HEK293 (cell line): Measurements from ENCODE around the gene PRKCD.

ENCODE experiments used
- CTCF ChIA-PET: fragments of 350-600 bp; formaldehyde crosslinking; extraction: SDS; loops from one replicate; lab custom pipeline; 2021; ENCODE audit warnings: antibody characterized with exemption; lab: Yijun Ruan, JAX
- POLR2A ChIA-PET: fragments of 300-600 bp; formaldehyde crosslinking; extraction: SDS; loops from one replicate; lab custom pipeline; 2020; ENCODE audit warnings: antibody characterized with exemption, inconsistent platforms; lab: Yijun Ruan, JAX
- H3K27ac ChIP-seq: fragments of 200-500 bp; sonication (Bioruptor generic); 2 replicates; pipeline ENCODE4 v1.5.1; 2014; ENCODE audit warnings: low read depth, low read length, control low read depth, inconsistent platforms; ENCODE audit errors: extremely low read depth
- H3K36me3 ChIP-seq, 2 experiments: fragments of 200-500 bp in 1 of 2; sonication (Bioruptor generic) in 1 of 2; 1 replicate in 1 of 2; 2 replicates in 1 of 2; pipeline ENCODE4 v1.5.1; 2014 to 2017; ENCODE audit warnings: inconsistent platforms in 2 of 2, low read length in 2 of 2; ENCODE audit not compliant: control insufficient read depth in 2 of 2, insufficient read depth in 1 of 2
- H3K4me1 ChIP-seq: fragments of 200-500 bp; sonication (Bioruptor generic); 2 replicates; pipeline ENCODE4 v1.5.1; 2014; ENCODE audit warnings: mild to moderate bottlenecking, low read length, inconsistent platforms; ENCODE audit not compliant: control insufficient read depth, insufficient read depth
- H3K4me3 ChIP-seq: 2 replicates; pipeline ENCODE4 v1.5.1; 2011; ENCODE audit warnings: low read depth, mild to moderate bottlenecking, control low read depth, low read length, moderate library complexity
- H3K9me3 ChIP-seq: fragments of 200-500 bp; sonication (Bioruptor generic); 2 replicates; pipeline ENCODE4 v1.5.1; 2014; ENCODE audit warnings: low read depth, low read length, inconsistent platforms; ENCODE audit not compliant: control insufficient read depth, insufficient read depth
- GFI1B ChIP-seq: fragments of 450-650 bp; formaldehyde crosslinking; IDR thresholded peaks from 2 replicates; pipeline ENCODE4 v1.5.1; 2016; ENCODE audit warnings: missing biosample characterization, missing genetic modification characterization
- GLIS2 ChIP-seq: fragments of 450-650 bp; formaldehyde crosslinking; IDR thresholded peaks from 2 replicates; pipeline ENCODE4 v1.5.1; 2016; ENCODE audit warnings: missing biosample characterization, missing genetic modification characterization
- KLF7 ChIP-seq: fragments of 450-650 bp; formaldehyde crosslinking; IDR thresholded peaks from 2 replicates; pipeline ENCODE4 v1.5.1; 2016; ENCODE audit warnings: missing biosample characterization, missing genetic modification characterization, borderline replicate concordance
- OVOL3 ChIP-seq: fragments of 450-650 bp; formaldehyde crosslinking; IDR thresholded peaks from 2 replicates; pipeline ENCODE4 v1.5.1; 2016; ENCODE audit warnings: missing biosample characterization, missing genetic modification characterization
- SCRT2 ChIP-seq: fragments of 450-650 bp; formaldehyde crosslinking; IDR thresholded peaks from 2 replicates; pipeline ENCODE4 v1.5.1; 2016; ENCODE audit warnings: missing biosample characterization, missing genetic modification characterization
- SP2 ChIP-seq: fragments of 450-650 bp; formaldehyde crosslinking; IDR thresholded peaks from 2 replicates; pipeline ENCODE4 v1.5.1; 2016; ENCODE audit warnings: missing biosample characterization, missing genetic modification characterization
- TCF7L2 ChIP-seq: IDR thresholded peaks from 2 replicates; pipeline ENCODE4 v1.6.1; 2011; ENCODE audit warnings: low read depth, mild to moderate bottlenecking, inconsistent platforms, low read length, moderate library complexity, borderline replicate concordance
- YY1 ChIP-seq: fragments of 450-650 bp; formaldehyde crosslinking; IDR thresholded peaks from 2 replicates; pipeline ENCODE4 v1.5.1; 2018; ENCODE audit warnings: missing biosample characterization, missing genetic modification characterization
- ZBTB48 ChIP-seq: fragments of 450-650 bp; formaldehyde crosslinking; IDR thresholded peaks from 2 replicates; pipeline ENCODE4 v1.5.1; 2016; ENCODE audit warnings: missing biosample characterization, missing genetic modification characterization
- ZEB2 ChIP-seq: fragments of 450-650 bp; formaldehyde crosslinking; IDR thresholded peaks from 2 replicates; pipeline ENCODE4 v1.5.1; 2016; ENCODE audit warnings: missing biosample characterization, missing genetic modification characterization
- ZNF114 ChIP-seq: fragments of 450-650 bp; formaldehyde crosslinking; IDR thresholded peaks from 2 replicates; pipeline ENCODE4 v1.5.0; 2017; ENCODE audit warnings: missing biosample characterization, missing genetic modification characterization
- ZNF174 ChIP-seq: fragments of 450-650 bp; formaldehyde crosslinking; IDR thresholded peaks from 2 replicates; pipeline ENCODE4 v1.5.0; 2017; ENCODE audit warnings: missing biosample characterization, mild to moderate bottlenecking, missing genetic modification characterization
- ZNF335 ChIP-seq: fragments of 450-650 bp; formaldehyde crosslinking; conservative IDR thresholded peaks from 2 replicates; pipeline ENCODE4 v1.5.1; 2016; ENCODE audit warnings: missing biosample characterization, missing genetic modification characterization
- ZNF366 ChIP-seq: fragments of 450-650 bp; formaldehyde crosslinking; conservative IDR thresholded peaks from 2 replicates; pipeline ENCODE4 v1.5.1; 2016; ENCODE audit warnings: missing biosample characterization, missing genetic modification characterization
- ZNF544 ChIP-seq: fragments of 450-650 bp; formaldehyde crosslinking; IDR thresholded peaks from 2 replicates; pipeline ENCODE4 v1.5.0; 2017; ENCODE audit warnings: missing biosample characterization, missing genetic modification characterization
- ZNF555 ChIP-seq: fragments of 450-650 bp; formaldehyde crosslinking; conservative IDR thresholded peaks from 2 replicates; pipeline ENCODE4 v1.5.1; 2017; ENCODE audit warnings: missing biosample characterization, mild to moderate bottlenecking, missing genetic modification characterization, inconsistent platforms
- ZNF707 ChIP-seq: fragments of 450-650 bp; formaldehyde crosslinking; IDR thresholded peaks from 2 replicates; pipeline ENCODE4 v1.5.1; 2016; ENCODE audit warnings: missing biosample characterization, missing genetic modification characterization
- ZNF785 ChIP-seq: fragments of 450-650 bp; formaldehyde crosslinking; IDR thresholded peaks from 2 replicates; pipeline ENCODE4 v1.5.1; 2016; ENCODE audit warnings: missing biosample characterization, missing genetic modification characterization
- ZNF791 ChIP-seq: fragments of 450-650 bp; formaldehyde crosslinking; IDR thresholded peaks from 2 replicates; pipeline ENCODE4 v1.5.1; 2016; ENCODE audit warnings: missing biosample characterization, missing genetic modification characterization
- ZSCAN16 ChIP-seq: fragments of 450-650 bp; formaldehyde crosslinking; IDR thresholded peaks from 2 replicates; pipeline ENCODE4 v1.5.1; 2016; ENCODE audit warnings: missing biosample characterization, missing genetic modification characterization
- TF ChIP-seq, protein P1 (sequence below): fragments of 450-650 bp; formaldehyde crosslinking; IDR thresholded peaks from 2 replicates; pipeline ENCODE4 v1.5.1; 2016; ENCODE audit warnings: missing biosample characterization, missing genetic modification characterization
- TF ChIP-seq, protein P2 (sequence below): fragments of 450-650 bp; formaldehyde crosslinking; IDR thresholded peaks from 2 replicates; pipeline ENCODE4 v1.5.1; 2016; ENCODE audit warnings: missing biosample characterization, missing genetic modification characterization
- TF ChIP-seq, protein P3 (sequence below): fragments of 450-650 bp; IDR thresholded peaks from 2 replicates; pipeline ENCODE4 v1.5.1; 2018; ENCODE audit warnings: missing biosample characterization, mild to moderate bottlenecking, missing genetic modification characterization

Gene PRKCD

GRCh38 chr3:53202331-53203015, 41.5 kb downstream of the PRKCD start:
- TF ChIP-seq ZBTB48 (no peak), ZNF791 (tag by site-specific recombination) (no peak), SP2 (tag by site-specific recombination) (no peak), ZNF544 (no peak), ZNF114 (tag by site-specific recombination) (no peak), YY1 (tag by site-specific recombination) (no peak), ZSCAN16 (tag by site-specific recombination) (no peak), ZNF555 (tag by site-specific recombination) (no peak), ZEB2 (tag by site-specific recombination) (no peak)
- TF ChIP-seq, protein P1, sequence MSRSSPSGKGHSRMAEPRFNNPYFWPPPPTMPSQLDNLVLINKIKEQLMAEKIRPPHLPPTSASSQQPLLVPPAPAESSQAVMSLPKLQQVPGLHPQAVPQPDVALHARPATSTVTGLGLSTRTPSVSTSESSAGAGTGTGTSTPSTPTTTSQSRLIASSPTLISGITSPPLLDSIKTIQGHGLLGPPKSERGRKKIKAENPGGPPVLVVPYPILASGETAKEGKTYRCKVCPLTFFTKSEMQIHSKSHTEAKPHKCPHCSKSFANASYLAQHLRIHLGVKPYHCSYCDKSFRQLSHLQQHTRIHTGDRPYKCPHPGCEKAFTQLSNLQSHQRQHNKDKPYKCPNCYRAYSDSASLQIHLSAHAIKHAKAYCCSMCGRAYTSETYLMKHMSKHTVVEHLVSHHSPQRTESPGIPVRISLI = no peak
- TF ChIP-seq, protein P2, sequence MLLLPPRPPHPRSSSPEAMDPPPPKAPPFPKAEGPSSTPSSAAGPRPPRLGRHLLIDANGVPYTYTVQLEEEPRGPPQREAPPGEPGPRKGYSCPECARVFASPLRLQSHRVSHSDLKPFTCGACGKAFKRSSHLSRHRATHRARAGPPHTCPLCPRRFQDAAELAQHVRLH (tag by site-specific recombination) = no peak
- TF ChIP-seq, all 188 proteins: peak for 0
- Histone ChIP-seq H3K4me1 (no peaks in the 10 kb centered on the region), H3K36me3 (peaks cover 0 to 60% of the 10 kb centered on the region in 2 experiments; a peak in 1 of 3 replicates), H3K27ac (no peak overlapping the region), H3K9me3 (no peaks in the 10 kb centered on the region), H3K4me3 (no peak overlapping the region)
- ChIA-PET CTCF (no interaction called here), POLR2A (no interaction called here)

GRCh38 chr3:53211706-53212702, 51.0 kb downstream of the PRKCD start:
- no peaks in the 10 kb centered on the region for H3K4me1 ChIP-seq
- H3K36me3 ChIP-seq = no peaks in the 10 kb centered on the region
- H3K27ac ChIP-seq = no peak overlapping the region
- H3K9me3 ChIP-seq = no peaks in the 10 kb centered on the region
- ChIA-PET POLR2A (no interaction called here), CTCF (interaction anchor here (1.3 kb wide), 1 partner anchor 16 kb away, joined by 5 read pairs; no protein-coding TSS in a partner anchor)
- no peak overlapping the region for H3K4me3 ChIP-seq
- no peak for TF ChIP-seq ZNF366 (tag by site-specific recombination)

- H3K9me3 ChIP-seq = no peaks in the 10 kb centered on the region
- no peak overlapping the region for H3K27ac ChIP-seq
- ChIA-PET POLR2A (no interaction called here), CTCF (no interaction called here)
- no peaks in the 10 kb centered on the region for H3K4me1 ChIP-seq
- TF ChIP-seq KLF7 (tag by site-specific recombination) = no peak
- no peak for TF ChIP-seq OVOL3
- no peak for TF ChIP-seq ZNF707
- TF ChIP-seq ZNF791 (tag by site-specific recombination) = no peak
- TF ChIP-seq, protein P3, sequence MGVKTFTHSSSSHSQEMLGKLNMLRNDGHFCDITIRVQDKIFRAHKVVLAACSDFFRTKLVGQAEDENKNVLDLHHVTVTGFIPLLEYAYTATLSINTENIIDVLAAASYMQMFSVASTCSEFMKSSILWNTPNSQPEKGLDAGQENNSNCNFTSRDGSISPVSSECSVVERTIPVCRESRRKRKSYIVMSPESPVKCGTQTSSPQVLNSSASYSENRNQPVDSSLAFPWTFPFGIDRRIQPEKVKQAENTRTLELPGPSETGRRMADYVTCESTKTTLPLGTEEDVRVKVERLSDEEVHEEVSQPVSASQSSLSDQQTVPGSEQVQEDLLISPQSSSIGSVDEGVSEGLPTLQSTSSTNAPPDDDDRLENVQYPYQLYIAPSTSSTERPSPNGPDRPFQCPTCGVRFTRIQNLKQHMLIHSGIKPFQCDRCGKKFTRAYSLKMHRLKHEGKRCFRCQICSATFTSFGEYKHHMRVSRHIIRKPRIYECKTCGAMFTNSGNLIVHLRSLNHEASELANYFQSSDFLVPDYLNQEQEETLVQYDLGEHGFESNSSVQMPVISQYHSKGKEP = no peak
- TF ChIP-seq TCF7L2 = no peak
- no peak for TF ChIP-seq GFI1B (tag by site-specific recombination)
- no peak for TF ChIP-seq GLIS2
- TF ChIP-seq ZNF785 (tag by site-specific recombination) = no peak
- TF ChIP-seq ZNF174 (tag by site-specific recombination) = no peak
- no peak for TF ChIP-seq SCRT2 (tag by site-specific recombination)
- no peak for TF ChIP-seq ZNF335 (tag by site-specific recombination)
- no peaks in the 10 kb centered on the region for H3K36me3 ChIP-seq
- H3K4me3 ChIP-seq = no peak overlapping the region
Measured at GRCh38 chr3:53213276-53213675, 52.3 kb downstream of the PRKCD start.
